KOPT-K1 (cell line): ENCODE measurements around the gene STAB2.

Experiments
- H3K27ac ChIP-seq: fragments of 200-600 bp; sonication (generic); 2 replicates; pipeline ENCODE4 v1.5.1; 2016; ENCODE audit warnings: antibody characterized with exemption, mild to moderate bottlenecking, low read depth, low read length; ENCODE audit not compliant: poor library complexity, severe bottlenecking
- H3K36me3 ChIP-seq: fragments of 200-600 bp; sonication (generic); 2 replicates; pipeline ENCODE4 v1.5.1; 2017; ENCODE audit warnings: antibody characterized with exemption, mild to moderate bottlenecking, low read length, moderate library complexity; ENCODE audit not compliant: insufficient read depth
- H3K9me3 ChIP-seq: fragments of 200-600 bp; sonication (generic); 2 replicates; pipeline ENCODE4 v1.5.1; 2017; ENCODE audit warnings: antibody characterized with exemption, low read length, mild to moderate bottlenecking; ENCODE audit not compliant: insufficient read depth, poor library complexity, severe bottlenecking

Gene STAB2

GRCh38 chr12:103623716-103624115 is 36.6 kb downstream of the STAB2 start:
- no peak overlapping the region for H3K27ac ChIP-seq
- no peaks in the 10 kb centered on the region for H3K36me3 ChIP-seq
- H3K9me3 ChIP-seq = no peaks in the 10 kb centered on the region

- H3K27ac ChIP-seq = no peak overlapping the region
- no peaks in the 10 kb centered on the region for H3K36me3 ChIP-seq
- H3K9me3 ChIP-seq = no peaks in the 10 kb centered on the region
Measured at GRCh38 chr12:103626498-103626897, 39.4 kb downstream of the STAB2 start.

GRCh38 chr12:103627189-103627855 is 40.2 kb downstream of the STAB2 start:
- no peaks in the 10 kb centered on the region for H3K9me3 ChIP-seq
- H3K36me3 ChIP-seq = no peaks in the 10 kb centered on the region
- H3K27ac ChIP-seq = no peak overlapping the region

- H3K9me3 ChIP-seq = no peaks in the 10 kb centered on the region
- no peak overlapping the region for H3K27ac ChIP-seq
- H3K36me3 ChIP-seq = no peaks in the 10 kb centered on the region
Measured at GRCh38 chr12:103632554-103633216, 45.6 kb downstream of the STAB2 start.

GRCh38 chr12:103634732-103635131 is 47.7 kb downstream of the STAB2 start:
- Histone ChIP-seq H3K9me3 (no peaks in the 10 kb centered on the region), H3K27ac (no peak overlapping the region), H3K36me3 (no peaks in the 10 kb centered on the region)

GRCh38 chr12:103635419-103635818 is 48.3 kb downstream of the STAB2 start:
- no peaks in the 10 kb centered on the region for H3K36me3 ChIP-seq
- no peak overlapping the region for H3K27ac ChIP-seq
- peaks cover 7% of the 10 kb centered on the region for H3K9me3 ChIP-seq

- Histone ChIP-seq H3K36me3 (no peaks in the 10 kb centered on the region), H3K27ac (no peak overlapping the region), H3K9me3 (peaks cover 8% of the 10 kb centered on the region)
Measured at GRCh38 chr12:103637021-103637420, 49.9 kb downstream of the STAB2 start.

GRCh38 chr12:103637429-103637828 is 50.4 kb downstream of the STAB2 start:
- no peak overlapping the region for H3K27ac ChIP-seq
- no peaks in the 10 kb centered on the region for H3K36me3 ChIP-seq
- H3K9me3 ChIP-seq = peaks cover 8% of the 10 kb centered on the region

- Histone ChIP-seq H3K27ac (no peak overlapping the region), H3K36me3 (no peaks in the 10 kb centered on the region), H3K9me3 (peaks cover 13% of the 10 kb centered on the region)
Measured at GRCh38 chr12:103639983-103640382, 52.9 kb downstream of the STAB2 start.

- no peaks in the 10 kb centered on the region for H3K36me3 ChIP-seq
- no peak overlapping the region for H3K27ac ChIP-seq
- H3K9me3 ChIP-seq = peaks cover 13% of the 10 kb centered on the region
Measured at GRCh38 chr12:103640410-103640809, 53.3 kb downstream of the STAB2 start.

- Histone ChIP-seq H3K36me3 (no peaks in the 10 kb centered on the region), H3K9me3 (peaks cover 13% of the 10 kb centered on the region), H3K27ac (no peak overlapping the region)
Measured at GRCh38 chr12:103640831-103641230, 53.8 kb downstream of the STAB2 start.

- Histone ChIP-seq H3K36me3 (no peaks in the 10 kb centered on the region), H3K9me3 (peaks cover 13% of the 10 kb centered on the region), H3K27ac (no peak overlapping the region)
Measured at GRCh38 chr12:103642240-103642864, 55.3 kb downstream of the STAB2 start.

GRCh38 chr12:103645202-103645601 is 58.1 kb downstream of the STAB2 start:
- Histone ChIP-seq H3K36me3 (no peaks in the 10 kb centered on the region), H3K27ac (no peak overlapping the region), H3K9me3 (peaks cover 8% of the 10 kb centered on the region)

GRCh38 chr12:103647267-103647666 is 60.2 kb downstream of the STAB2 start:
- Histone ChIP-seq H3K36me3 (no peaks in the 10 kb centered on the region), H3K27ac (no peak overlapping the region), H3K9me3 (peaks cover 5% of the 10 kb centered on the region)

- Histone ChIP-seq H3K27ac (no peak overlapping the region), H3K36me3 (no peaks in the 10 kb centered on the region), H3K9me3 (no peaks in the 10 kb centered on the region)
Measured at GRCh38 chr12:103652808-103653207, 65.7 kb downstream of the STAB2 start.
